Central memory CD8-positive, alpha-beta T cell (primary cell): Measurements from ENCODE around the gene PADI4.

Experiments used
- ATAC-seq: fragments of 150-1000 bp; cut with Tn5 transposase; replicated peaks from 2 replicates; pipeline ENCODE4 v1.10.0; 2022; ENCODE audit warnings: mild to moderate bottlenecking, moderate FRiP score, moderate number of reproducible peaks; ENCODE audit not compliant: poor library complexity, severe bottlenecking; ENCODE audit errors: extremely low read depth
- DNase-seq, 2 donors: peaks; one replicate each; pipeline ENCODE4 v3.0.0; 2021; ENCODE audit warnings: low spot score in 2 of 2
- H3K27ac Mint-ChIP-seq: one replicate; pipeline ENCODE4 v1.8.0; 2022; ENCODE audit warnings: low read depth, mild to moderate bottlenecking, moderate library complexity, mixed read lengths
- H3K27me3 Mint-ChIP-seq: one replicate; pipeline ENCODE4 v1.8.0; 2022; ENCODE audit warnings: mixed read lengths
- H3K36me3 Mint-ChIP-seq: one replicate; pipeline ENCODE4 v1.8.0; 2022; ENCODE audit warnings: mild to moderate bottlenecking, moderate library complexity, mixed read lengths; ENCODE audit not compliant: insufficient read depth
- H3K4me1 Mint-ChIP-seq: one replicate; pipeline ENCODE4 v1.8.0; 2022; ENCODE audit warnings: mixed read lengths
- H3K4me3 Mint-ChIP-seq: one replicate; pipeline ENCODE4 v1.8.0; 2022; ENCODE audit warnings: mild to moderate bottlenecking, moderate library complexity, mixed read lengths
- H3K9me3 Mint-ChIP-seq: one replicate; pipeline ENCODE4 v1.8.0; 2022; ENCODE audit warnings: mixed read lengths

PADI4 gene, protein sequence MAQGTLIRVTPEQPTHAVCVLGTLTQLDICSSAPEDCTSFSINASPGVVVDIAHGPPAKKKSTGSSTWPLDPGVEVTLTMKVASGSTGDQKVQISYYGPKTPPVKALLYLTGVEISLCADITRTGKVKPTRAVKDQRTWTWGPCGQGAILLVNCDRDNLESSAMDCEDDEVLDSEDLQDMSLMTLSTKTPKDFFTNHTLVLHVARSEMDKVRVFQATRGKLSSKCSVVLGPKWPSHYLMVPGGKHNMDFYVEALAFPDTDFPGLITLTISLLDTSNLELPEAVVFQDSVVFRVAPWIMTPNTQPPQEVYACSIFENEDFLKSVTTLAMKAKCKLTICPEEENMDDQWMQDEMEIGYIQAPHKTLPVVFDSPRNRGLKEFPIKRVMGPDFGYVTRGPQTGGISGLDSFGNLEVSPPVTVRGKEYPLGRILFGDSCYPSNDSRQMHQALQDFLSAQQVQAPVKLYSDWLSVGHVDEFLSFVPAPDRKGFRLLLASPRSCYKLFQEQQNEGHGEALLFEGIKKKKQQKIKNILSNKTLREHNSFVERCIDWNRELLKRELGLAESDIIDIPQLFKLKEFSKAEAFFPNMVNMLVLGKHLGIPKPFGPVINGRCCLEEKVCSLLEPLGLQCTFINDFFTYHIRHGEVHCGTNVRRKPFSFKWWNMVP

DNA sequence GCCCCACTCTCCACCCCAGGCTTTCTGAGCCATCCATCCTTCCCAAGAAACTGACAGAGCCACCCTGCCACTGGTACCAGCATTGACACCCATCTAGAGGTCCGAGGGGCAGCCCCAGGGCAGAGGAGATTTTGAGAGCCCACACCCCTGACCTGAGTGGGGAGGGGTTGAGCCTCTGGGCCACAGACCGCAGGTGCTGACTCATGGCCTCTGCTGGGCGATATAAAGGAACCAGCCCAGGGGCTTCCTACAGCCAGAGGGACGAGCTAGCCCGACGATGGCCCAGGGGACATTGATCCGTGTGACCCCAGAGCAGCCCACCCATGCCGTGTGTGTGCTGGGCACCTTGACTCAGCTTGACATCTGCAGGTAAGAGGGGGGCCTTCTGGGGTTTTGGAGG, at the start of gene PADI4:
PADI4 (plus strand) TSS at position 252 of the 400 bp plus-strand sequence; CDS start at position 278, 26 bp downstream.
- ATAC-seq: no peak
- Mint-ChIP-seq H3K27ac (no peak within 1 kb of the TSS), H3K36me3 (no peaks in the 10 kb centered on the region), H3K4me1 (no peaks in the 10 kb centered on the region), H3K4me3 (no peak within 1 kb of the TSS), H3K9me3 (peaks cover 2% of the 10 kb centered on the region), H3K27me3 (peaks cover 65% of the 10 kb centered on the region)
- DNase-seq: no peak

DNA sequence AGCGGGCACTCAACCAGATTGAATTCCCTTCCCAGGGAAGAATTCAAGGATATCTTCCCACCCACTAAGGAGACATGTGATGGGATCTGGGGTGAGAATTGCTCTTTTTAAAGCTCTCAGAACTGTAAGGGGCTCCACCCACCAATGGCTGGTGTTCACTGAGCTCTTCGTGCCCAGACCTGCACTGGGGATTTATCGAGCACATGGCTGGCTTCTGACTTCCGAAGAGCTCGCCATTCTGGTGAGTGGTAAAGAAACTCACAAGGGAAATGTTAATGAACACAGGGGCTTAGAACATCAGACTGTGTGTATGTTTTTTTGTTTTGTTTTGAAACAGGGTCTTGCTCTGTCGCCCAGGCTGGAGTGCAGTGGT, 49.3 kb upstream of the PADI4 start:
- DNase-seq (no peak), ATAC-seq (no peak)
- Mint-ChIP-seq H3K27me3 (peaks cover 23% of the 10 kb centered on the region), H3K4me3 (no peak overlapping the region), H3K9me3 (no peaks in the 10 kb centered on the region), H3K4me1 (no peaks in the 10 kb centered on the region), H3K27ac (no peak overlapping the region), H3K36me3 (no peaks in the 10 kb centered on the region)

DNA sequence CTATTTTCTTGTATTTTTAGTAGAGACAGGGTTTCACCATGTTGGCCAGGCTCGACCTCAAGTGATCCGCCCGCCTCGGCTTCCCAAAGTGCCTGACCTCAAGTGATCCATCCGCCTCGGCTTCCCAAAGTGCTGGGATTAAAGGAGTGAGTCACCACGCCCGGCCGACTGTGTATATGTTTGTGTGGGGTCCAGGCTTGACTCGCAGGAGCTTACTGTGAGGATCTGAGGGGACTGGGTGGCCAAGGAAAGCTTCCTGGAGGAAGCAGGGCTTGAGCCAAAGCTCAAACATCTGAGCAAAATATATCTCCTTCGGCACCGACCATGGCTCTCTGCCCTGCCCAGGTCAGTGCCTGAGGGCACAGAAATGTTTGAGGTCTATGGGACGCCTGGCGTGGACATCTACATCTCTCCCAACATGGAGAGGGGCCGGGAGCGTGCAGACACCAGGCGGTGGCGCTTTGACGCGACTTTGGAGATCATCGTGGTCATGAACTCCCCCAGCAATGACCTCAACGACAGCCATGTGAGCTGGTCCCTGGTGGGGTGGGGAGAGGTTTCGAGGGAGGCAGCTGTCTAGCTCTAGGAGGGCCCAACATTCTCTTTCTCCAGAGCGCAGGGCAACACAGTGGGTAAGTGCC, 48.6 kb upstream of the PADI4 start:
- no peaks in the 10 kb centered on the region for H3K4me1 Mint-ChIP-seq
- H3K9me3 Mint-ChIP-seq: no peaks in the 10 kb centered on the region
- H3K27ac Mint-ChIP-seq: no peak overlapping the region
- H3K27me3 Mint-ChIP-seq: peaks cover 23% of the 10 kb centered on the region
- DNase-seq (no peak), ATAC-seq (no peak)
- H3K4me3 Mint-ChIP-seq: no peak overlapping the region
- H3K36me3 Mint-ChIP-seq: no peaks in the 10 kb centered on the region

DNA sequence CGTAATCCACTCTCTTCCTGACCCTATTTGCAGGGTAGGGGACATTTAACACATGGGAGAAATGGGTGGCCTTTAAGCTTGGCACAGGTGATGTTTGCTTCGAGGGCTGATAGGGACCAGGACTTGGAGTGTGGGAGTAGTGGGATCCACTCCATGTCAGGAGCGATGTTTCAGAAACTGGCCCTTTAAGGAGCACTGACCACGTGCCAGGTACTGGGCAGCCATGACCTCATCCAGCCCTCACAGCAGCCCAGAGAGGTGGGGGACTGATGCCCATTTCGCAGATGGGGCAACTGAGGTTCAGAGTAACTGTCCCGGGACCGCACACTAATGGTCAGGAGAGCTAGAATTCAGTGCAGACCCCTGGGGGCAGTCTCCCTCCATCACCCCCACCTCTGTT, 47.7 kb upstream of the PADI4 start:
- no peak overlapping the region for H3K27ac Mint-ChIP-seq
- H3K9me3 Mint-ChIP-seq: no peaks in the 10 kb centered on the region
- no peaks in the 10 kb centered on the region for H3K4me1 Mint-ChIP-seq
- no peak overlapping the region for H3K4me3 Mint-ChIP-seq
- DNase-seq (no peak), ATAC-seq (no peak)
- H3K36me3 Mint-ChIP-seq: no peaks in the 10 kb centered on the region
- H3K27me3 Mint-ChIP-seq: peaks cover 23% of the 10 kb centered on the region

DNA sequence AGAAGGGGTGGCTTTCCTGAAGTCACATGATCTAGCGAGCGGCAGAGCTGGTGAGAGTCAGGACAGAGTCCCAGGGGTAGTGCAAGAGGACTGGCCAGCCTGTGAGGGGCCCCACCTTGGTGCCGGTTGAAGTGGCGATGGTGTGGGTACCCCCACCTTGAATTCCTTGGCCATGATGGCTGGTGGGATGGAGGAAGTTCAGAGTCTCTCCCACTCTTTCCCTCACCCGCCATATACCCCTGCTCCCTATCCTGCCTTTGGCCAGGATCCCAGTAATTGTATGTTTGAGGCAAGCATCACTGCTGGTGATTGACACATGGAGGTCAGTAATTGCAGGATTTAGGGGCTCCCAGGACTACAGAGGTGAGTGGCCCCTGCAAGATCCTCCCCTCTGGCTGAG, 47.3 kb upstream of the PADI4 start:
- Mint-ChIP-seq H3K9me3 (no peaks in the 10 kb centered on the region), H3K4me1 (no peaks in the 10 kb centered on the region), H3K27me3 (peaks cover 23% of the 10 kb centered on the region), H3K4me3 (no peak overlapping the region), H3K27ac (no peak overlapping the region), H3K36me3 (no peaks in the 10 kb centered on the region)
- DNase-seq (no peak), ATAC-seq (no peak)

DNA sequence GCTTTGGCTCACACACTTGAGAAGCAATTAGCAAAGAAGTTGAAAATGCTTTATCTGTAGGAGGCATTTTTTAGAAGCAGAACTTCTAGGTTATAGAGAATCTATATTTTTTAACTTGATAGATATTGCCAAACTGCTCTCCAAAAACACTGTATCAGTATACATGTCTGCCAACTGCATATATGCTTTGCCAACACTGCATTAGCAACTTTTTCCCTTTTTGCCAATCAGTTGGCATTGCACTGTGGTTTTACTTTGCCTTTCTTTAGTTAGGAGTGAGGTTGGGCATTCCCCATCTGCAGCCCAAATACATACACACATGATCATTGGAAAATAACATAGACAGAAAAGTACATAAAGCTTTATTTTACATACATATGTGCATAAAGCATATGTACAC, 44.1 kb upstream of the PADI4 start:
- no peak overlapping the region for H3K27ac Mint-ChIP-seq
- H3K27me3 Mint-ChIP-seq: peaks cover 23% of the 10 kb centered on the region
- no peaks in the 10 kb centered on the region for H3K4me1 Mint-ChIP-seq
- ATAC-seq (no peak), DNase-seq (no peak)
- H3K9me3 Mint-ChIP-seq: no peaks in the 10 kb centered on the region
- no peaks in the 10 kb centered on the region for H3K36me3 Mint-ChIP-seq
- H3K4me3 Mint-ChIP-seq: no peak overlapping the region

DNA sequence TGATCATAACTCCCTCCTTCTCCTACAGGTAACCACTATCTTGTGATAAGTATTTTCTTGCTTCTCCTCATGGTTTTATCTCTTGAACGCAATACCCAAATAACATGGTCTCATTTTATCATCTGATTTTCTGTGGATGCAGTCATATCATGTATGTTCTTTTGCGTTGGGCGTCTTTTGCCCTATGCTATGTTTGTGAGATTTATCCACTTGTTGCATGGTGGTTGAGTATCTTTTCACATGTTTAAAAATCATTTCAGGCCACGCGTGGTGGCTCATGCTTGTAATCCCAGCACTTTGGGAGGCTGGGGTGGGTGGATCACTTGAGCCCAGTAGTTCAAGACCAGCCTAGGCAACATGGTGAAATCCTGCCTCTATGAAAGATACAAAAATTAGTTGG, 43.5 kb upstream of the PADI4 start:
- no peaks in the 10 kb centered on the region for H3K4me1 Mint-ChIP-seq
- H3K27ac Mint-ChIP-seq: no peak overlapping the region
- DNase-seq (no peak), ATAC-seq (no peak)
- no peaks in the 10 kb centered on the region for H3K9me3 Mint-ChIP-seq
- H3K36me3 Mint-ChIP-seq: no peaks in the 10 kb centered on the region
- H3K4me3 Mint-ChIP-seq: no peak overlapping the region
- H3K27me3 Mint-ChIP-seq: peaks cover 19% of the 10 kb centered on the region

DNA sequence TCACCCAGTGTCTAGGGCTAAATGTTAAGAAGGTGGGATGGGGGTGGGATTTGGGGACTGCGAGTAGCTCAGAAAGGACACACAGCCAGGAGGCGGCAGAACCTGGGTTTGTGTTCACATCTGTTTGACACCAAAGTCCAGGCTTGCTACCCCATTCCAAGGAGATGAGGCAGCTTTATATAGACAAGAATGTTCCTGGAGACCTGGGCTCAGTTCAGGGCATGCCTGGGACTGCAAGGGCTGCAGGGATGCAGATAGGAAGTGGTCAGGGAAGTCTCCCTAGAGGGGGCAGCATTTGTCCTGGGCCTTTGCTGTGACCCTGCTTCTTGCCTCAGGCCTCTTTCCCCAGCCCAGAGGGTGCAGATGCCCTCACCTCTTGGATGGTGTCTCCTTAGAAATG, 42.8 kb upstream of the PADI4 start:
- H3K9me3 Mint-ChIP-seq: no peaks in the 10 kb centered on the region
- no peak overlapping the region for H3K4me3 Mint-ChIP-seq
- H3K27me3 Mint-ChIP-seq: peaks cover 12% of the 10 kb centered on the region
- no peaks in the 10 kb centered on the region for H3K36me3 Mint-ChIP-seq
- no peak overlapping the region for H3K27ac Mint-ChIP-seq
- no peak for ATAC-seq
- no peak for DNase-seq
- no peaks in the 10 kb centered on the region for H3K4me1 Mint-ChIP-seq

DNA sequence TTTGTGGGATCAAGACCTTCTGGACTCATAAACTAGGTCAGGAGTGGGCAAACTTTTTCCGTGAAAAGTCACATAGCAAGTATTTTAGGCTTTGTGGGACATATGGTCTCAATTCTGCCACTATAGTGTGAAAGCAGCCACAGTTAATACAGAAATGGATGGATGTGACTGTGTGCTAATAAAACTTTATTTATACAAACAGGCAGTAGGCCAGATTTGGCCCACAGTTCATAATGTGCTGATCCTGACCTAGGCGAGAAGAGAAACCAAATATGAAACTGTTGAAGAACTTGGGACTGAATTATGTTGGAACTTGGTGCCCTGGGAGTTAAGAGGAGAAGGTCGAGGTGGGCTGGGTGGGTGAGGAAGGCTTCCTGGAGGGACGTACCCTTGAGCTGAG, 42.0 kb upstream of the PADI4 start:
- Mint-ChIP-seq H3K27me3 (peaks cover 4% of the 10 kb centered on the region), H3K9me3 (no peaks in the 10 kb centered on the region), H3K27ac (no peak overlapping the region), H3K4me1 (no peaks in the 10 kb centered on the region), H3K4me3 (no peak overlapping the region), H3K36me3 (no peaks in the 10 kb centered on the region)
- DNase-seq (no peak), ATAC-seq (no peak)

DNA sequence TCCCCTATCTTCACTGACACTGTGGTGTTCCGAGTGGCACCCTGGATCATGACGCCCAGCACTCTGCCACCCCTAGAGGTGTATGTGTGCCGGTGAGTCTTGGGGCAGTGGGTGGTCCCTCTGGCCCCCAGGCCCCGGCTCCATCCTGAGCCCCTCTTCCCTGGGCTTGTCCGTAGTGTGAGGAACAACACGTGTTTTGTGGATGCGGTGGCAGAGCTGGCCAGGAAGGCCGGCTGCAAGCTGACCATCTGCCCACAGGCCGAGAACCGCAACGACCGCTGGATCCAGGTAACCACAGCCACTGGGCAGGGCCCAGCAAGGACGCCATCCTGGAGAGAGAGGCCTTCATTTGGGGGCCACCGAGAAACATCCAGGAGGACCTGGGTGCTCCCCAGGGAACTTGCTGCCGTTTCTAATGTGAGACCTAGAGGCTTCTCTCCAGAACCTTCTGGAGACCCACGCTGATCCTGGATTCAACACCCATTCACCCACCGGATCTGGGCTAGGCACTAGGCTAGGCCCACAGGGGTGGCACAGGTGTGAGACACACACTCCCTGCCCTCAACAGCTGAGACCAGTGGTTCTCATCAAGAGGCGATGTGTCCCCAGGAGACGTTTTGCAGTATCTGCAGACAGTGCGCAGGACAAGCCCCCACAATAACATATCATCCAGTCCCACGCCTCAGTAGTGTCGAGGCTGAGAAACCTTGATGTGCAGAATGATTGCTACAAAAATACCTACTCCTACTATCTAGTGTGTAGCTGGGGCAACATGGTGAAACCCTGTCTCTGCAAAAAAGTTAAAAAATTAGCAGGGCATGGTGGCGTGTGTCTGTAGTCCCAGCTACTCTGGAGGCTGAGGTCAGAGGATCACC, 36.9 kb upstream of the PADI4 start:
- H3K4me3 Mint-ChIP-seq: no peak overlapping the region
- ATAC-seq (no peak), DNase-seq (no peak)
- H3K4me1 Mint-ChIP-seq: no peaks in the 10 kb centered on the region
- peaks cover 22% of the 10 kb centered on the region for H3K27me3 Mint-ChIP-seq
- no peak overlapping the region for H3K27ac Mint-ChIP-seq
- H3K36me3 Mint-ChIP-seq: no peaks in the 10 kb centered on the region
- no peaks in the 10 kb centered on the region for H3K9me3 Mint-ChIP-seq

DNA sequence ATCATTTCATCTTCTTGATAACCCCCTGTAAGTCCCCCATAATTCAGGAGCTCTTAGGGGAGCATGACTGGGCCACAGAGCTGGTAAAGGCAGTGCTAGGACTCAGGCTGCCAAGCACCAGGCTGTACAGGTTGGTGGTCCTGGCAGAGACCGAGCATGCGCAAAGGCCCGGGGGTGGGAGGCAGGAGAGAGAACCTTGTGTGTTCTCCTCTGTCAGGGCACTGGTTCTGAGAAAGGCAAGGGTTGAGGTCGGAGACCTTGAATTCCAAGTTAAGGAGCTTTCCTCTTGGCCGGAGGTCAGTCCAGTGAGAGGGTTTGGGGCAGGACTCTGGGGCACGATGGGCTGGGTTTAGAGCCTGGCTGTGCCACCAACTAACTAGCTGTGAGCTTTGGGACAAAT, 35.9 kb upstream of the PADI4 start:
- H3K27me3 Mint-ChIP-seq: peaks cover 22% of the 10 kb centered on the region
- no peak overlapping the region for H3K4me3 Mint-ChIP-seq
- ATAC-seq: no peak
- H3K36me3 Mint-ChIP-seq: no peaks in the 10 kb centered on the region
- no peak for DNase-seq
- H3K9me3 Mint-ChIP-seq: no peaks in the 10 kb centered on the region
- H3K27ac Mint-ChIP-seq: no peak overlapping the region
- H3K4me1 Mint-ChIP-seq: no peaks in the 10 kb centered on the region

DNA sequence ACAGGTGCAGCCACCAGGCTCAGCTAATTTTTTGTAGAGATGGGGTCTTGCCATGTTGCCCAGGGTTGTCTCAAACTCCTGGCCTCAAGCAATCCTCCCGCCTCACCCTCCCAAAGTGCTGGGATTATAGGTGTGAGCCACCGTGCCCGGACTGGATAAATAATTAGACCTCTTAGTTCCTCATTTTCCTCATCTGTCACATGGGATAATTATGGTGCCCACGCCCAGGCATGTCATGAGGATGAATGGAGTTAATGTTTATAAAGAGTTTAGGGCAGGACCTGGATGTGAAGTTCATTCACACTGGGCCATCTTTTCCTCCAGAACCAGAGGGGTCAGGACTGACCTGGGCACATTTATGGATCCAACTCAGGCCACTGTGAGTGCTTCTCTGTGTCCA, 35.4 kb upstream of the PADI4 start:
- peaks cover 22% of the 10 kb centered on the region for H3K27me3 Mint-ChIP-seq
- no peak overlapping the region for H3K4me3 Mint-ChIP-seq
- no peaks in the 10 kb centered on the region for H3K4me1 Mint-ChIP-seq
- H3K27ac Mint-ChIP-seq: no peak overlapping the region
- no peaks in the 10 kb centered on the region for H3K9me3 Mint-ChIP-seq
- no peaks in the 10 kb centered on the region for H3K36me3 Mint-ChIP-seq
- no peak for DNase-seq
- ATAC-seq: no peak
